NCI-H1417 (cell line): Measurements from ENCODE around the gene ENOX2.

ENCODE experiments used
- DNase-seq, 3 experiments: peaks; one replicate each; lab custom pipeline; 2025; lab: John Stamatoyannopoulos, UW

ENOX2 gene

DNA sequence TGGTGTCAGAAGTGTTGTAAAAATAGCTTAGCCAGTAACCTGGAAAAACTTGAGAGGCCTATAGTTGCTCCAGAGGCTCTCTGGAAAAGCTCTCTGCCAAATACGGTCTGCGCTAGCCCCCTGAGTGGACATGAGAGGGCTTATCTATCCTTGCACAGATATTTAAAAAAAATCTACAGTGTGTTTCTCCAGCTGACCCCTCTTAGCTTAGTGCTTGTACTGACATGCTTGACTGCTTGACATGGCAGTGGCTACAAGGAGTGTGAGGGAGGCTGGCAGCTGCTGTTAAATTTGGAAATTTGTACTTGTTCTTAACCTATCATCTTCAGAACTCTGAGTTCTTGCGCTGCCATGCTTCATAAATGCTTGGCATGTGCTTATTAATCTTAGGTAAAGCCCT is 272.0 kb downstream of the ENOX2 start:
- peak in 1 of 3 experiments; percentile 68 for DNase-seq

DNA sequence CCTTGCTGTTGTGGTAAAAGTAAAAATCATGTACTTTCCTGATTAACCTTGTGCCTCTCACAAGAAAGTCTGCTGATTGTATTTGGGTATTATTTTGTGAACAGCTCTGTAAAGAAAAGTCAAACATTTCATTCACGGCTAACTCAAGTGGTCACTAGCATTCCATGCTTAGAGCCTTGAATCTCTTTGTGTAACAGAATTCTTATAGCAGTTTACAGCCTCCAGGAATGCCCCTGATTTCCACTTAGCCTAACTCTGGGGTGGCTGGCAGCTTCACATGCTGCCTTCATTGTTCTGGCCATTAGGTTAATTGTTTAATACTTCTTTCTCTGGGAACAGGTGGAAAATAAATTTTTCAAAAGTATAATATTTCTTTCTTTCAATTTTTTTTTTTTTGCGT is 274.5 kb downstream of the ENOX2 start:
- no peak for DNase-seq

DNA sequence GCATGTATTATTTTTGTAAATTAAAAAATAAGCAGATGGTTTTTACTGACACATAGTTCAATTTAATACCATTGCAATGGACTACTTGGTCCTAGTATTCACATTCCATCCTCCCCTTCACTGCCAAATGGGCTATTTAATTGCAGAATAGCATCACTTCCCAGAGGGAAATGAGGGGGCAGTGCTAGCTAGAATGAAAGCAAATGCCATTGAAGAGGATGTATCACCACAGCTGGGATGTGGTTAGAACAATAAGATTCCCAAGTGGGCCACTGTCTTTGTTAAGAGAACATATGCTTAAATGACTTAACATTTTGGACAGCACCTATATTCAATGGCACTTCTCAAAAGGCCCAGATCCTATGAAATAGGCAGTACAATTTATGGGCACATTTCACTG is 276.5 kb downstream of the ENOX2 start:
- DNase-seq: no peak

- no peak for DNase-seq
These were observed 277.6 kb downstream of the ENOX2 start for GRCh38 chrX:130625386-130625785.

- DNase-seq: peak in 1 of 3 experiments; percentile 14
These were observed 279.5 kb downstream of the ENOX2 start for GRCh38 chrX:130623518-130623917.

GRCh38 chrX:130615941-130616340 is 287.1 kb downstream of the ENOX2 start:
- DNase-seq: no peak

GRCh38 chrX:130607431-130607830 is 295.6 kb downstream of the ENOX2 start:
- peak in 1 of 3 experiments; percentile 5 for DNase-seq

- DNase-seq: no peak
These were observed 296.6 kb downstream of the ENOX2 start for GRCh38 chrX:130606425-130606824.

DNA sequence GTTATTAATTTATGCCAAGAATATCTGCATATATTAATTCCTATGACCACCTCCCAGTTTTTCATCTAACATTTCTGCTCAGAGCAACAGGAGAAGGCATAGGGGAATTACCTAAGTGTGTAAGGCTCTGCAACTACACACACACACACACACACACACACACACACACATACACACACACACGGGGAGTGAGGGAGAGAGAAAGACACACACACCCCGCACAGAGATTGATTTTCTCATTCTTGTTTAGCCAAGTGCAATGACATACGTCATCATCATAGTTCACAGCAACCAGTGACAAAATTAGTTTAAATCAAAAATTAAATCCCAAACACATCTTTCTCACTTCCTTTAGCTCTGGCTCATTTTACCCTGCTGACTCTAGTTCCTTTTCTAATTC is 298.1 kb downstream of the ENOX2 start:
- no peak for DNase-seq

GRCh38 chrX:130594453-130594916 is 308.5 kb downstream of the ENOX2 start:
- peak in 2 of 3 experiments; percentile 48 to 72 for DNase-seq

DNA sequence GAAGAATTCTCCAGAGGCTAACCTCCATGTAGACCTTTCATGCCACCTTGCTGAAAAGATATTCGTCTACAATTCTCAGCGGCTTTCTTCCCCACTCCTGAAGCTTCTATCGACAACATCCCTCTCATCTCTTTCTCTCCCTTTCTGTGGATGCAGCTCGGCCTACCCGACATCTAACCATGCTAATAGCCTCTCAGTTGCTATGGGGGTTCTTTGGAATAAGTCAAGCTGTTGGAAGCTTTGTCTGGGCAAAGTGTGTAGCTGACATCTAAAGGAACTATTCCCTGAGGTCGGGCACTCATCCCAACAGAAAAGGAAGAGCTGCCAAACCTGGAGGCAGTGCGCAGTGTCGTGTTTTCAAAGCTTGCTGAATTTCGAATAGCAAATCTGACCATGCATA is 309.1 kb downstream of the ENOX2 start:
- DNase-seq: no peak

- no peak for DNase-seq
These were observed 310.8 kb downstream of the ENOX2 start for GRCh38 chrX:130592204-130592603.

DNA sequence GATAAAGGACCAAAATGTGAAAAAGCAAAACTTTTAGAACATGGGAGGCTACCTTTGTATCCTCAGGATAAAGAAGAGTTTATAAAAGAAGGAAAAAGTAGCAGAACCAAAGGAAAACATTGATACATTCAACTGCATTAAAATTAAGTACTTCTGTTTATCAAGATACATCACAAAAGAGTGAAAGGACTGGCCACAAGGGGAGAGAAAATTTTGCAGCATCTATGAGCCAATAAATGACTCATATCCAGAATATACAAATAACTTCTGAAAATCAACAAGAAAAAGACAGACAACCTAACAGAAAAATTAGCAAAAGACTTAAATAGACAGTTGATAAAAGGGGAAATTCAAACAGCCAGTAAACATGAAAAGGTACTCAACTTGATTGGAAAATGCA is 324.1 kb downstream of the ENOX2 start:
- no peak for DNase-seq

DNA sequence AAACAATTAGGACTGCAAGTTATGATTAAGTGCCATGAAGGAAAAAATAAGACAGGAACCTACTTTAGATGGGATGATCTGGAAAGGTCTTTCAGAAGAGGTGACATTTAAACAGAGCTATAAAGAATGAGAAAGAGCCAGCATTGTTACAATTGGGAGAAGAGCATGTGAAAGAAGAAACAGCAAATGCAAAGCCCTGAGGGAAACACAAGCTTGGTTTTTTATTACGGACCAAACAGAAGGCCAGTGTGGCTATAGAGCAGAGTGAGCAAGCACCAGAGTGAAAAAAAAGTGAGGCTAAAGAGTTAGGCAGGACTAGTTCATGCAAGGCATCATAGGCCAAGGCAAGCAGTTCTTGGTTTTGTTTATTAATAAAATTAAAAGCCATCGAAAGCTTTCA is 325.6 kb downstream of the ENOX2 start:
- no peak for DNase-seq

- peak; percentile 11 to 59 (median 45) for DNase-seq
These were observed 327.1 kb downstream of the ENOX2 start for GRCh38 chrX:130575831-130576389.
